ENCODE data around the gene QRFP. TPM values are rescaled to one million over a fixed set of nuclear protein-coding genes. Genes with fewer than 3 reads are reported as not detected.

Gene QRFP, protein sequence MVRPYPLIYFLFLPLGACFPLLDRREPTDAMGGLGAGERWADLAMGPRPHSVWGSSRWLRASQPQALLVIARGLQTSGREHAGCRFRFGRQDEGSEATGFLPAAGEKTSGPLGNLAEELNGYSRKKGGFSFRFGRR
- total RNA-seq, result not detected

DNA sequence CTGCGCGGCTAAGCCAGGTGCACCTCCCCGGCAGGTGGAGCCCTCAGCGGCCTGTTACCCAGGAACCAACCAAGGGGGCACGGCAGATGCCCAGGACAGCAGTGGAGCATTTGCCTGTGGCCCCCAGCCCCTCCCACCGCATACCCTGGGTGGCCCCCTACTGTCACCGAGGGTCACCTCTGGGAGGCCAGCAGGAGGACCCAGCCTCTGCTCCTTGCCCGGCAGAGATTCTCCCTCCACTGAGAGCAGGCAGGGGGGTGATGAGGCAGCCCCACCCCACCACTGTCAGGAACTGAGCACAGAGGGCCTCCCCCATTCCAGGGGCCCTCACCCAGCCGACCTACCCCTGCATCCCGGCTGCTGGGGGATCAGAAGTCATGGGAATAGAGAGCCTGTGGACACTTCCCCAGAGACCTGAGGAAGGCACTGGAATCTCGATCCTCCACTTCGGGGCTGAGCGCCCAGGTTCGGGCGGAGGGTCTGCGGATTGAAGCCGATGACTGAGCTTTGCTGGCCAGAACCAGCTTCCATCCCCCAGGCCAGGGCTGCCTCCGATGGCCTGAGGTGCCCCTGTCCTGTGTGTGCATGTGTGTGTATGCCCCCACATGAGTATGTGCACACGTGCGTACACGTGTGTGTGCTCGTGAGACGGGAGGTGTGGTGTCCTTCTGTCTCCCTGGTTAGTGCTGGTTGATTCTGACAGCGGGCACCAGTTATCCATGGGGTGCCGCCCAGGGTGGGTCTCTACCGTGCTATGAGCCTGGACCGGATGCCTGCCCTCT lies at the start of gene QRFP:
TSS of gene QRFP (minus strand) at position 580 of the 782 bp plus-strand sequence. CDS start 2,974 bp downstream, outside the sequence.
- Histone ChIP-seq H3K4me1 (ENCODE audit: insufficient read depth, low read length) (peaks cover 7% of the 10 kb centered on the region), H3K4me3 (ENCODE audit: low read length) (no peak within 1 kb of the TSS), H3K9me3 (ENCODE audit: low read depth, low read length) (no peaks in the 10 kb centered on the region), H3K27me3 (ENCODE audit: insufficient read depth, low read length) (no peaks in the 10 kb centered on the region)

DNA sequence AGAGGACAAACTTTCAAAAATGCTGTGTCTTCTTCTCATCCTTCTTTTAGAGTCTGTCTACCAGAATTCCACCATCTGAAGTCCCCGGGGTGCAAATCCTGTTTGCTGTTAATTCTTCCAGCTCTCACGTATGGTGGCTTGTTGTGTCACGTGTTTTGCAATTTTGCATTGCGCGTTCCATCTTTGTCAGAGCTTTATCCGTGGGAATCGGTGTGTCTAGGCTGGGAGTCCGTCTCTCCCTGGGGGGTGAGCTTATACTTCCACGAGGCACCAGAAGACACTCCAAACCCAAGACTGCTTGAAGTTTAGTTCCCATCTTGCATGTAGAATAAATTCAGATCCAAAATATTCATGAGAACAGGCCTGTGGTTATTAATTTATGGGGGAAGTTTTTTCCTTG lies 48.6 kb upstream of the QRFP start:
- peaks cover 4% of the 10 kb centered on the region for H3K4me1 ChIP-seq (ENCODE audit: insufficient read depth, low read length)
- H3K9me3 ChIP-seq (ENCODE audit: low read depth, low read length), result no peaks in the 10 kb centered on the region
- H3K27me3 ChIP-seq (ENCODE audit: insufficient read depth, low read length), result peaks cover 16% of the 10 kb centered on the region
- no peak overlapping the region for H3K4me3 ChIP-seq (ENCODE audit: low read length)

DNA sequence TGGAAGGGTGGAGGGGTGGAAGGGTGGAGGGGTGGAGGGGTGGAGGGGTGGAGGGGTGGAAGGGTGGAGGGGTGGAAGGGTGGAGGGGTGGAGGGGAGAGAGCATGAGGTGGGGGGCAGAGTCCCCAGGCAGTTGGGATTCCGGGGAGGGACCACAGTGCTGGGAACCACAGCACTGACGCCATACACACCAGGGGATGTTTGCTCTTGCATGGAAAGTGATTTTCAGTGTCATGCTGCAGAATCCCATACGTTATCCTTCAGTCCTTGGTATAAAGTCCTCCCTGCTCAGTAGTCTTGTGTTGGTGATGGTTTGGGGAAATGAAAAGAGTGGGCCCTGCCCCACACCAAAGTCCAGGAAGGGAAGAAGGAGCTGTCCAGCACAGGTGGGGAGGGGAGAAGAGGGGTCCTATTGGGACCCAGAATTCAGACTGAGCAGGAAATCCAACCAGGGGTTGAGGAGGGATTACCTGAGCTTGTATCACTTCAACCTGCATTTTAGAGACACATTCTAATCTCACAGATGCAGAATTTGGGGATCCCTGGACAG lies 48.0 kb upstream of the QRFP start:
- Histone ChIP-seq H3K4me3 (ENCODE audit: low read length) (no peak overlapping the region), H3K4me1 (ENCODE audit: insufficient read depth, low read length) (peaks cover 4% of the 10 kb centered on the region), H3K27me3 (ENCODE audit: insufficient read depth, low read length) (peaks cover 18% of the 10 kb centered on the region), H3K9me3 (ENCODE audit: low read depth, low read length) (no peaks in the 10 kb centered on the region)

DNA sequence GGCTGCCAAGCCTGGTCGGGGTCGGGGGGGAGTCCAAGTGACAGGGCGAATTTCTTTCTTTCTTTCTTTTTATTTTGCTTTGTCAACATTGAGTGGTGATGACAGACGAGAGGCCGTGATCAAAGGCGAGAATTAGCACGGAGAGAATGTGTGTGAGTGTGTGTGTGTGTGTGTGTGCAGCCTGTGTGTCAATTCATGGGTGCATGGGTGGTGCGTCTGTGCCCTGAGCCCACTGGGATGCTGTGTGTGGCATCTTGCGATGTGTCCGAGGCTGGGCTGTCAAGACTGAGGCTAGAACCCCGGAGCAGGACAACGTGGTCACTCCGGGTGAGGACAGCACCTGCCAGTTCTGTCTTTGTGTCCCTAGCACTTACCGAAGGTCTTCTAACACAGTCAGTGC lies 47.2 kb upstream of the QRFP start:
- Histone ChIP-seq H3K4me3 (ENCODE audit: low read length) (no peak overlapping the region), H3K9me3 (ENCODE audit: low read depth, low read length) (no peaks in the 10 kb centered on the region), H3K27me3 (ENCODE audit: insufficient read depth, low read length) (peaks cover 18% of the 10 kb centered on the region), H3K4me1 (ENCODE audit: insufficient read depth, low read length) (peaks cover 9% of the 10 kb centered on the region)

DNA sequence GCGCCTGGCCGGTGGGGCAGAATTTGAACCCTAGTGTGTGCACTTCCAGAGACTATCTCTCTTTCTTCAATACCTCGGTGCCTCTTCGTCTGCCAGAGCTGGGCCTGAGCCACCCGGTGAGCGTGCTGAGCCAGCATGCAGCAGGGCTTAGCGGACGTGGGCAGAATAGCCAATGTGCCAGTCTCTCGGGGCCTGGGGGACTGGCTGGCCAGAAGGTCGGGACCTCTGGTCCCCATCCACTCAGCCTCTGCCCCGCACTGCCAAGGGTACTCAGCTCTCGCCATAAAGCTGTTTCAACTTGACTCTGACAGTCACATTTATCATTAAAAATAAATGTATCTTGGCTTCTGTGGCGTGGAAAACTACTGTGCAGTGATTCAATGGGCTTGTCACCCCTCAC lies 46.6 kb upstream of the QRFP start:
- Histone ChIP-seq H3K4me3 (ENCODE audit: low read length) (no peak overlapping the region), H3K4me1 (ENCODE audit: insufficient read depth, low read length) (peaks cover 10% of the 10 kb centered on the region), H3K9me3 (ENCODE audit: low read depth, low read length) (no peaks in the 10 kb centered on the region), H3K27me3 (ENCODE audit: insufficient read depth, low read length) (peaks cover 18% of the 10 kb centered on the region)

DNA sequence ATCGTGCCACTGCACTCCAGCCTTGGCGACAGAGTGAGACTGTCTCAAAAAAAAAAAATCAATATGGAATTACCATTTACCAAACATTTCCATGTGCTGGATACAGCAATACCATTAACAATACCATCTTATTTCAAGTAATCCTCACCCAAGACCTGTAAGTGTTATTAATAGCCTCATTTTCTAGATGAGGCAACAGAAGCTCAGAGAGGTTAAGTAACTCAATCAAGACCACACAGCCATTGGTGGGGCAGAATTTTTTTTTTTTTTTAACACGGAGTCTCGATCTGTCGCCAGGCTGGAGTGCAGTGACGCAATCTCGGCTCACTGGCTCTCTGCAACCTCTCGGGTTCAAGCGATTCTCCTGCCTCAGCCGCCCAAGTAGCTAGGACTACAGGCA lies 46.1 kb upstream of the QRFP start:
- Histone ChIP-seq H3K4me3 (ENCODE audit: low read length) (no peak overlapping the region), H3K27me3 (ENCODE audit: insufficient read depth, low read length) (peaks cover 22% of the 10 kb centered on the region), H3K9me3 (ENCODE audit: low read depth, low read length) (no peaks in the 10 kb centered on the region), H3K4me1 (ENCODE audit: insufficient read depth, low read length) (peaks cover 10% of the 10 kb centered on the region)

DNA sequence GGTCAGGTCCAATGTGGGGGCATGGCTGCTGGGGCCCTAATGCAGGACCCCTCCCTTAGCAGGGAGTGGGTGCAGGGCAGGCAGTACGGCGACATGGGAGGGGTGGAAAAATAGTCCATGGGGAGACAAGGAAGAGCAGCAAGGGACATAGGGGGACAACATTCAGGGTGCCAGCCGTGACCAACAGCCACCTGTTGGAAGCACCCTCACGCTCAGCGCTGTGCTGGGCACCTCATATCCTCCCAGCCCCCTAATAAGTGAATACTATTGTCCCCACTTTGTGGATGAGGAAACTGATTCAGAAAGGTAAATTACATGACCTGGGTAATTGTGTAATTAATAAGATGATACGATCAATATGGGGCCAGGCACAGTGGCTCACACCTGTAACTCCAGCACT lies 45.5 kb upstream of the QRFP start:
- H3K9me3 ChIP-seq (ENCODE audit: low read depth, low read length), result no peaks in the 10 kb centered on the region
- H3K4me1 ChIP-seq (ENCODE audit: insufficient read depth, low read length), result peaks cover 10% of the 10 kb centered on the region
- H3K4me3 ChIP-seq (ENCODE audit: low read length), result no peak overlapping the region
- H3K27me3 ChIP-seq (ENCODE audit: insufficient read depth, low read length), result peaks cover 27% of the 10 kb centered on the region

DNA sequence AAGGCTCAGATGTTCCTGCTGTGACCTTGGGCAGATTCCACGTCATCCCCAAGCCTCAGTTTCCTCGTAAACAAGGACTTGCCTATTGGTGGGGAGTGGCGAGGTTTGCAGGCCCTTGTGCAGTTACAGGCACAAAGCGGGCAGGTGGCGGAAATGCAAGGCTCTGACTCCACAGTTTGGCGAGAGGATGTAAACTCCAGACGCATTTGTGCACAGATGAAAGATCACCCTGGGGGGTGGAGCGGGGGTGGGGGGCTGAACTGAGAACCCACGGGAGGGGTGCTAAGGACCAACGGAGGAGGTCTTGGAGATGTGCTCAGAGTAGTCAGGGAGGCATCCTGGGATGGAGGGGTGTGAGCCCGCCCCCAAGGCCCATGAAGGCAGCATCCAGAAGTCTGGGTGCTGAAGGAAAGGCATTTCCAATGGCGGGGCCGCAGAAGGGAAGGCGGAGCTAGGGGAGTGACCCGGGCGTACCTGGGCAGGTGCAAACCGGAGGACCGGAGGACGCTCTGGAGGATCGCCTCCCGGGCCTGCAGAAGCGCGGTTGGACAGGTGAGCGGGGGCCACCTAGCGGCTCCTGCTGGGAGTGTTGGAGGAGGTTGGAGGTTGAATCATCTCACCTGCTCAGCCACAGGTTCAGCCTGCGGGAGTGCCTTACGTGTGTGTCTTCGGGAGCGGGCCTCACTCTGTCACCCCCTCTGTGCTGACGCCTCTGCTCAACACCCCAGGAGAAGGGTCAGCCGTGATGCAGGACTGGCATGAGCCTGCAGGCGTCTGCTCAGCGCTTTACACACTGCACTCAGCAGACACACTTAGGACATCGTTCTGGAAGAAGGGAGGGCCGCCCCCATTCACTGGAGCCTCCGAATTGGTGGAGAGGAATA lies 44.3 kb upstream of the QRFP start:
- H3K9me3 ChIP-seq (ENCODE audit: low read depth, low read length), result no peaks in the 10 kb centered on the region
- H3K27me3 ChIP-seq (ENCODE audit: insufficient read depth, low read length), result peaks cover 36% of the 10 kb centered on the region
- no peak overlapping the region for H3K4me3 ChIP-seq (ENCODE audit: low read length)
- H3K4me1 ChIP-seq (ENCODE audit: insufficient read depth, low read length), result peaks cover 10% of the 10 kb centered on the region

DNA sequence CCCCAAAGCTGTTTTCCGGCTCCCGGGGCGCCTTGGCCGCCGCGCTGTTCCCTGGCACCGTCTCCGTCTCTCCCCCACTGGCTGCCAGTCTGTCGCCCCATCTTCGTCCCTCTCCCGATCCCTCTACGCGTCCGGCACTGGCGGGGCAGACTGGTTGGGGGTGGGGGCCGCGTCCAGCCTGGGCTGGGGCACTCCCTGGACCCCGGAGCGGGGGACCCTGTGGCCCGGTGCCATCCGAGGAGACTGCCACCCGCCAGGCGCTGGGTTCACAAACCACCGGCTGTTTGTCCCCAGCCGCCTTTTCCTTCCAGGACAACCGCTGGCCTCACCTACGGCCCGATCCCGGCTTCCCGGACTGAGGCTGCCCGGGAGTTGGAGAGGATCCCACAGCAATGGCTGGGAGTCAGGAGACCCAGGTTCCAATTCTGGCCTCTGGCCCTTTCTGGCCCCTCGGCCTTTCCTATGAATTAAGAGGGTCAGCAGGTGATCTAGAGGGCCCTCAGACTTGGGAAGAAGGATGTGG lies 43.5 kb upstream of the QRFP start:
- Histone ChIP-seq H3K27me3 (ENCODE audit: insufficient read depth, low read length) (peaks cover 43% of the 10 kb centered on the region), H3K9me3 (ENCODE audit: low read depth, low read length) (no peaks in the 10 kb centered on the region), H3K4me3 (ENCODE audit: low read length) (no peak overlapping the region), H3K4me1 (ENCODE audit: insufficient read depth, low read length) (peaks cover 10% of the 10 kb centered on the region)

DNA sequence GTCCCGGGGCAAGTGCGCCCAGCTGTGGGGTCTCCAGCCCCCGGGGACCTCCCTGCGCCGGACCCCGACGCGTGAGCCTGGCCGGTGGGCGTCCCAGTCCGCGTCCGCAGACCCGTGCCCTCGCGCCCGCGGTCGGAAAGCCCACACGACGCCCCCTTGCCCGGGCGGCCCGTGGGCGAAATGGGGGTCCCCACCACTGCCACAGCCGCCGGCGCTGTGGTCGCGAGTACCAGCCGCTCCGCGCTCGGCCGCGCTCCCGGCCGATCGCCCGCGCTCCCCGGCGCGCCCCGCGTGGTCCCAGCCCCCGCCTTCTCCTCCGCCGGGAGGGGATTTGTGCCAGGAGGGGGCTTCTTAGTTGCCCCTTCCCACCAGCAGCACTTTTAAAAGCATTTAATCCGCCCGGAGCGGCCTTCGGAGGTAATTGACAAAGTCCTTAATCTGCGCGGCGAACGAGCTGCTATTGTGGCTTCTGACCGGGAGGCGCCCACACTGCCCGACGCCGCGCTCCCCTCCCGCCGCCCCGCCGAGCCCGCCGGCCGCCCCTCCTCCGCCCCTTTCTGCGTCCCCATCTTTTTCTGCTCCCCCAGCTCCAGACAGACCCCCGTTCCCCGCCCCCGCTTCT lies 42.9 kb upstream of the QRFP start:
- Histone ChIP-seq H3K4me1 (ENCODE audit: insufficient read depth, low read length) (peaks cover 10% of the 10 kb centered on the region), H3K27me3 (ENCODE audit: insufficient read depth, low read length) (peaks cover 44% of the 10 kb centered on the region), H3K9me3 (ENCODE audit: low read depth, low read length) (no peaks in the 10 kb centered on the region), H3K4me3 (ENCODE audit: low read length) (no peak overlapping the region)

DNA sequence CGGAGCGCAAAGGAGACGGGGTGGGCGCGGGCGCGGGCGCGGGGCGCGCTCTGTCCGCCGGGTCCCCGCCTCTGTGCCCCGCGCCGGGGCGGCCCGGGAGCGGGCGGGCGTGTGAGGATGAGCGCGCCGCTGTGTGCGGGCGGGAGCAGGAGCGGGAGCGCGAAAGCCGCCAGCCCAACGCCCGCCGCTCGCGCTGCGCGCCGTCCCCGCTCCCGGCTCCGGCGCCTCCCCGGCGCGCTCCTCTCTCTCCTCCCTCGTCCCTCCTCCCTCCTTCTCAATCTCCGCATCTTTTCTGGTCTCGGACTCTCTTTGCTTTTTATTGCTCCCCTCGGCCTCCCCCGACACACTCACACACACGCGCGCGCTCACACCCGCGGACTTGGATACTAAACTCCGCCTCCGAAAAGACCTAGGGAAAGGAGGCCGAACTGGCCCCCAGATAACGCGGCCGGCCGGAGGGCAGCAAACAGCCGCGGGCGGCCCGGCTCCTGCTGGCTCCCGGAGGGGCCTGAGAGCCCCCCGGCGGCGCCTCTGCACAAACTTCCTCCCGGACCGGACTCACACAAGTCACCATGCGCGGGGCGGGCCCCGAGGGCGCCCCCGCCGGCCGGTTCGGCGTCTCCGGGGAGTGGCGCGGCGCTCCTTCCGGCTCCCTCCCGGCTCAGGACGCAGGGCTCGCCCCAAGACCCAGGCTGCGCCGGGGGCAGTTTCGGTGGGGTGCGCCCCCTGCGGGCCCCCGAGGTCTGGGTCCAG lies 42.2 kb upstream of the QRFP start, which contains the start of gene FIBCD1:
TSS of gene FIBCD1 (minus strand) at position 596 of the 753 bp plus-strand sequence. CDS start 640 bp downstream, outside the sequence.
- Histone ChIP-seq H3K4me3 (ENCODE audit: low read length) (no peak within 1 kb of the TSS), H3K27me3 (ENCODE audit: insufficient read depth, low read length) (peaks cover 44% of the 10 kb centered on the region), H3K9me3 (ENCODE audit: low read depth, low read length) (no peaks in the 10 kb centered on the region), H3K4me1 (ENCODE audit: insufficient read depth, low read length) (peaks cover 10% of the 10 kb centered on the region)

DNA sequence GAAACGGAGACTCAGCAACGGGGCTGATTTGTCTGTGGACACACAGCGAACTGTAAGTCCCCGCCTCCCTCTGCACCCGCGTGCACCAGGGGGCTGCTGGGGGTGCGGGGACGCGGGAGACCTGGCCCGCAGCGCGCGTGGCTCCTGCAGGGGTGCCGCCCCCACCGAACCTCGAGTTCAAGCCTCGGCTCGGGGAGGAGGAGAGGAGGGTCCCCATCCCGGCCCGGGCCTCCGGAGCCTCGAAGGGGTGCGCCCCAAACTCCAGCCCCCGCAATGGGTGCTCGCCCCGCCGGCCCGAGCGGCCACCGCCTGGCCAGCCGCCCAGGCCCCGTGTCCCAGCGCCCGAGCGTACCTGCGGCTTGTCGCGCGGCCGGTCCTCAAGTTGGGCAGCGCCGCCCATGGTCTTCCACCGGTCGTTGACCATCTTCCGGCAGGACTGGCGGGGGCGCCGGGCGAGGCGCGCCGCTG lies 41.6 kb upstream of the QRFP start:
- Histone ChIP-seq H3K27me3 (ENCODE audit: insufficient read depth, low read length) (peaks cover 44% of the 10 kb centered on the region), H3K4me1 (ENCODE audit: insufficient read depth, low read length) (peaks cover 10% of the 10 kb centered on the region), H3K9me3 (ENCODE audit: low read depth, low read length) (no peaks in the 10 kb centered on the region), H3K4me3 (ENCODE audit: low read length) (no peak overlapping the region)

DNA sequence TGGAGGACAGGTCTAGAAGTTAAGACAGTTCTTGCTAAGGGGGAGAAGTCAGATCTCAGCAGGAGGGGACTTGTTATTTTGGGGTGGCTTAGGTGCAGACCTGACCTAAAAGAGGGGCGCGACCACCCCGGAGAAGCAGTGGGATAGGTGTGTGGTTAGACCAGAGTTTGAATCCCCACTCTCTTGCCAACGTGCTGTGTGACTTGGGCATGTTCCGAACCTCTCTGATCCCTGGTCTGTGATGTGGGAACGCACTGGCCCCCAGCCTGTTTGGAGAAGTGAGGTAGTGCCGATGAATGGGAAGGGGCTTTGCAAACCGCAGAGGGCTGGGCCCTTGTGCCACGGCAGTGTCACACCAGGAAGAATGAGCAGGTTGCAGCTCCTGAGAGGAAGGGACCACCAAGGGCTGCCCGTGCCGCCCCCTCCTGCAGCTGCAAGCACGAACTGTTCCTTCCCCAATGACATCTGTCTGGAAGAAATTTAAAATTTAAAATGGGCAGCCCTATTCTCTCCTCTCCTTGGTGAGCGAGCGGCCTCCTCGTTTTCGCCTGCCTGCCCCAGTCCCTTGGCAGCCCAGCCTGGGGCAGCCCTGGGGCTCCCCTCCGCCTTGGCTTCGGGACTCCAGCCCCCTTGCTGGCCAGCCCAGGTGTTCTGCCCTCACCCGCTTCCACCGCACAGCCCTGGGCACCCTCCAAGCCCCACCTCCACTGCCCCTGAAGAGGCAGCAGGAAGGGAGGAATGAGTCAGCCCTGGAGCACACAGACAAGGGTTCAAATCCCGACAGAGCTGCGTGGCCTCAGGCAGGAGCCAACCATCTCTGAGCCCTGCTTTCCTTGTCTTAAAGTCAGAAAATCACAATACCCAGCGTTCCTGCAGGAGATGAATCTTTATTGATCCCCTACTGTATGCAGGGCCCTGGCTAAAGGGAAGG lies 40.8 kb upstream of the QRFP start:
- Histone ChIP-seq H3K9me3 (ENCODE audit: low read depth, low read length) (no peaks in the 10 kb centered on the region), H3K4me3 (ENCODE audit: low read length) (no peak overlapping the region), H3K4me1 (ENCODE audit: insufficient read depth, low read length) (peaks cover 10% of the 10 kb centered on the region), H3K27me3 (ENCODE audit: insufficient read depth, low read length) (peaks cover 44% of the 10 kb centered on the region)

Data from mononuclear cell (primary cell).